ENCODE measurements around the gene DCT. TPM values are rescaled to one million over a fixed set of nuclear protein-coding genes. Genes with fewer than 3 reads are reported as not detected.

Gene DCT
- not detected in 2 replicates for total RNA-seq

GRCh38 chr13:94479616-94480015 is at the start of gene DCT:
Gene DCT (minus strand): TSS chr13:94479682. CDS start chr13:94479255, 427 bp downstream.

Other genes with a start within 250 kb of the DCT start
- gene TGDS, start 116.5 kb upstream of the DCT start, total RNA-seq = 18.8 and 24.3 TPM in 2 replicates
- 10.7 and 21.6 TPM in 2 replicates for gene GPR180, start 122.2 kb upstream of the DCT start, total RNA-seq
- not detected in 2 replicates for gene SOX21, start 232.9 kb upstream of the DCT start, total RNA-seq